ENCODE results near the gene AZI2. TPM values are rescaled to one million over a fixed set of nuclear protein-coding genes. Genes with fewer than 3 reads are reported as not detected.
A peak's percentile ranks its signal among the peaks of the same experiment; 100 is the strongest.

Gene AZI2
- total RNA-seq, 1 experiment from 2014 or later: 51.6 TPM

DNA sequence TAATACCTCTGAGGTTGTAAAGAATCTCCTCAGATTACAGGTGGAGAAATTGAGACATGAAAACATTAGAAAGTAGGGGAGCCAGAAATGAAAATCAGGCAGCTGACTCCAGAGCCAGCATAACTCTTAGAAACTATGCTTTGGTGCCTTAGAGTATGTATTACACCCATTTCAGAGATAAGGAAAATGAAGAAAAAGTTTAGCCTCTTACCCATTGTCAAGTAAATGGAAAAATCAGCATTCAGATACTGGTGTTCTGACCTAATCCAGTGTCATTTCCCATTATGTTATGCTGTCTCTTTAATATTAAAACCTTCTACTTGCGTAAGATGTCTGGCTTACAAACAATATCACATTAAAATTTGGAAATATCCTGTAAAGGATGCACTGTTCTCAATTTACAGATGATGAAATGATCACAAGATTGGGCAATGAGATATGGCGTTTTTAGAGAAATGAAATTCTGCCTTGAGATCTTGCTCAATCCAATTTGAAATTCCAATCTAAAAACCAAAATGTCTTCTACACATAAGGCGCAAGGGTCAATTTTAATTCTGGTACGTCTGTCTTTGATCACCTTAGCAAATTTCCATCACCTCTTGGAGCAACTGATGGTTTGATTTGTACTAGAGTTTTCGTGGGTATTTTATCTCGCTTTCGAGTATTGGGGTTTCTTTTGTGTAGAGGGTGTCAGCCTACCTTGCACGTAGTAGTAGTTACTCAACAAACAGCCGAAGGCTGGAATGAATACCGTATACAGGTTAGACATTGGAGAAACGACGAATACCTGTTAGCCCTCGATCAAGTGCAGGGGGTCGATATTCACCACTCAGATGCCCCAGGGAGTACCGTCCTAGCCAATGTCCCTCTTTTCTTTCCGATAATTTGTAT lies 1.0 kb downstream of the AZI2 start:
- TF ChIP-seq RAD21 (IDR thresholded peaks at IDR 0.05; ENCODE audit: low read depth): no peak
- no peak for TF ChIP-seq ZFX (IDR thresholded peaks at IDR 0.05)
- TF ChIP-seq CEBPB (IDR thresholded peaks at IDR 0.05; ENCODE audit: low read depth): 0 out of 2 replicates have a peak, but pooled peaks have one; percentile 26
- peaks cover 58% of the 10 kb centered on the region for H3K79me2 ChIP-seq (ENCODE audit: insufficient read depth, low read length)
- ATAC-seq: no peak
- intact Hi-C loops (cut with micrococcal nuclease): loop anchor here (10.0 kb wide), 1 partner anchor 293 kb away; no protein-coding TSS in a partner anchor
- peak overlapping the region; percentile 94 for H3K4me2 ChIP-seq (ENCODE audit: low read length)
- H2AFZ ChIP-seq (ENCODE audit: low read depth, low read length, poor library complexity, severe bottlenecking): no peak overlapping the region
- no peaks in the 10 kb centered on the region for H4K20me1 ChIP-seq (ENCODE audit: insufficient read depth)
- CTCF ChIA-PET: no interaction called here
- peak overlapping the region; percentile 76 to 83 for H3K4me3 ChIP-seq (replicated peaks in 1 of 2; ENCODE audit: low read depth in 1 of 2, low read length in 2 of 2)
- BruUV-seq (replicated peaks): TSS peak; percentile 43
- H3K27me3 ChIP-seq (ENCODE audit: insufficient read depth, low read length): no peaks in the 10 kb centered on the region
- peaks cover 3 to 10% of the 10 kb centered on the region in 2 experiments; a peak in 2 of 4 replicates for H3K4me1 ChIP-seq (ENCODE audit: control insufficient read depth in 1 of 2, insufficient read depth in 2 of 2, low read length in 2 of 2)
- no peak for DNase-seq (ENCODE audit: low read depth, low spot score)
- peak overlapping the region; percentile 76 for H3K9ac ChIP-seq (ENCODE audit: low read length)
- peak overlapping the region; percentile 87 for H3K27ac ChIP-seq (ENCODE audit: low read depth, low read length)
- H3K9me3 ChIP-seq (ENCODE audit: control insufficient read depth in 1 of 2, insufficient read depth in 1 of 2, low read depth in 1 of 2, low read length in 2 of 2): no peaks in the 10 kb centered on the region
- POLR2A ChIA-PET: no interaction called here
- RAD21 ChIA-PET (ENCODE audit: low non-redundant PET in 1 of 2, low total read pairs in 2 of 2, uncharacterized antibody in 2 of 2, unreplicated experiment in 2 of 2): no interaction called here
- H3K36me3 ChIP-seq (ENCODE audit: control insufficient read depth in 1 of 2, insufficient read depth in 2 of 2, low read length in 2 of 2): no peaks in the 10 kb centered on the region
- H3K9me2 ChIP-seq (ENCODE audit: insufficient read depth): no peaks in the 10 kb centered on the region

DNA sequence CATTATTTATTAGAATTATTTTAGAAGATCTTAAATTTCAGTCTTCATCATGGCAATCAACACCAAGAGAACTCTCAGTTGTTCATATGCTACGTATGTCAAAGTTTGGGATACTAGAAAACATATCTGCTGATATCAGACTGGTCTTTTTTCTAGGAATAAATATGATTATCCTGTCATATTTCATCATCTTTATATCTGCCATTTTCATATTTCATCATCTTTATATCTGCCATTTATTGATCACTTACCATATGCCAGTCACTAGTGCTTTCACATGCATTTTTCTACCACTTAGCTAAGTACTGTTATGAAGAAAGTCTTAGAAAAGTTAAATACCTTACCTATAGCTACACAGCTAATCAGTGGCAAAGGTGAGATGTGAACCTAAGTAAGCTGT lies 2.9 kb downstream of the AZI2 start:
- peaks cover 77% of the 10 kb centered on the region for H3K79me2 ChIP-seq (ENCODE audit: insufficient read depth, low read length)
- H3K9me2 ChIP-seq (ENCODE audit: insufficient read depth): no peaks in the 10 kb centered on the region
- peaks cover 3 to 10% of the 10 kb centered on the region in 2 experiments; a peak in 2 of 4 replicates for H3K4me1 ChIP-seq (ENCODE audit: control insufficient read depth in 1 of 2, insufficient read depth in 2 of 2, low read length in 2 of 2)
- H3K4me2 ChIP-seq (ENCODE audit: low read length): no peak overlapping the region
- CTCF ChIA-PET: no interaction called here
- POLR2A ChIA-PET: no interaction called here
- H3K9ac ChIP-seq (ENCODE audit: low read length): no peak overlapping the region
- no peaks in the 10 kb centered on the region for H3K9me3 ChIP-seq (ENCODE audit: control insufficient read depth in 1 of 2, insufficient read depth in 1 of 2, low read depth in 1 of 2, low read length in 2 of 2)
- no peak overlapping the region for H3K4me3 ChIP-seq (replicated peaks in 1 of 2; ENCODE audit: low read depth in 1 of 2, low read length in 2 of 2)
- no peak for TF ChIP-seq POLR2AphosphoS5 (IDR thresholded peaks at IDR 0.05; ENCODE audit: low read depth, low read length)
- TF ChIP-seq CBX3 (IDR thresholded peaks at IDR 0.05; ENCODE audit: low read depth): no peak
- TF ChIP-seq, protein P1, sequence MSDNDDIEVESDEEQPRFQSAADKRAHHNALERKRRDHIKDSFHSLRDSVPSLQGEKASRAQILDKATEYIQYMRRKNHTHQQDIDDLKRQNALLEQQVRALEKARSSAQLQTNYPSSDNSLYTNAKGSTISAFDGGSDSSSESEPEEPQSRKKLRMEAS (IDR thresholded peaks at IDR 0.05): no peak
- no peak for TF ChIP-seq ELF1 (IDR thresholded peaks at IDR 0.05; ENCODE audit: borderline replicate concordance, low read depth)
- no peak for TF ChIP-seq SIN3A (IDR thresholded peaks at IDR 0.05; ENCODE audit: low read depth)
- TF ChIP-seq, protein P2, sequence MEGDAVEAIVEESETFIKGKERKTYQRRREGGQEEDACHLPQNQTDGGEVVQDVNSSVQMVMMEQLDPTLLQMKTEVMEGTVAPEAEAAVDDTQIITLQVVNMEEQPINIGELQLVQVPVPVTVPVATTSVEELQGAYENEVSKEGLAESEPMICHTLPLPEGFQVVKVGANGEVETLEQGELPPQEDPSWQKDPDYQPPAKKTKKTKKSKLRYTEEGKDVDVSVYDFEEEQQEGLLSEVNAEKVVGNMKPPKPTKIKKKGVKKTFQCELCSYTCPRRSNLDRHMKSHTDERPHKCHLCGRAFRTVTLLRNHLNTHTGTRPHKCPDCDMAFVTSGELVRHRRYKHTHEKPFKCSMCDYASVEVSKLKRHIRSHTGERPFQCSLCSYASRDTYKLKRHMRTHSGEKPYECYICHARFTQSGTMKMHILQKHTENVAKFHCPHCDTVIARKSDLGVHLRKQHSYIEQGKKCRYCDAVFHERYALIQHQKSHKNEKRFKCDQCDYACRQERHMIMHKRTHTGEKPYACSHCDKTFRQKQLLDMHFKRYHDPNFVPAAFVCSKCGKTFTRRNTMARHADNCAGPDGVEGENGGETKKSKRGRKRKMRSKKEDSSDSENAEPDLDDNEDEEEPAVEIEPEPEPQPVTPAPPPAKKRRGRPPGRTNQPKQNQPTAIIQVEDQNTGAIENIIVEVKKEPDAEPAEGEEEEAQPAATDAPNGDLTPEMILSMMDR (IDR thresholded peaks at IDR 0.05 in 2 of 3, conservative IDR thresholded peaks at IDR 0.05 in 1 of 3; ENCODE audit: borderline replicate concordance in 1 of 3, insufficient read depth in 1 of 3, low read depth in 2 of 3, low read length in 2 of 3): no peak
- TF ChIP-seq ZFX (IDR thresholded peaks at IDR 0.05): no peak
- TF ChIP-seq, protein P3, sequence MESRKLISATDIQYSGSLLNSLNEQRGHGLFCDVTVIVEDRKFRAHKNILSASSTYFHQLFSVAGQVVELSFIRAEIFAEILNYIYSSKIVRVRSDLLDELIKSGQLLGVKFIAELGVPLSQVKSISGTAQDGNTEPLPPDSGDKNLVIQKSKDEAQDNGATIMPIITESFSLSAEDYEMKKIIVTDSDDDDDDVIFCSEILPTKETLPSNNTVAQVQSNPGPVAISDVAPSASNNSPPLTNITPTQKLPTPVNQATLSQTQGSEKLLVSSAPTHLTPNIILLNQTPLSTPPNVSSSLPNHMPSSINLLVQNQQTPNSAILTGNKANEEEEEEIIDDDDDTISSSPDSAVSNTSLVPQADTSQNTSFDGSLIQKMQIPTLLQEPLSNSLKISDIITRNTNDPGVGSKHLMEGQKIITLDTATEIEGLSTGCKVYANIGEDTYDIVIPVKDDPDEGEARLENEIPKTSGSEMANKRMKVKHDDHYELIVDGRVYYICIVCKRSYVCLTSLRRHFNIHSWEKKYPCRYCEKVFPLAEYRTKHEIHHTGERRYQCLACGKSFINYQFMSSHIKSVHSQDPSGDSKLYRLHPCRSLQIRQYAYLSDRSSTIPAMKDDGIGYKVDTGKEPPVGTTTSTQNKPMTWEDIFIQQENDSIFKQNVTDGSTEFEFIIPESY (IDR thresholded peaks at IDR 0.05; ENCODE audit: extremely low read depth, insufficient replicate concordance, low read length): no peak
- RAD21 ChIA-PET (ENCODE audit: low non-redundant PET in 1 of 2, low total read pairs in 2 of 2, uncharacterized antibody in 2 of 2, unreplicated experiment in 2 of 2): no interaction called here
- no peaks in the 10 kb centered on the region for H3K36me3 ChIP-seq (ENCODE audit: control insufficient read depth in 1 of 2, insufficient read depth in 2 of 2, low read length in 2 of 2)
- no peak overlapping the region for H2AFZ ChIP-seq (ENCODE audit: low read depth, low read length, poor library complexity, severe bottlenecking)
- H3K27me3 ChIP-seq (ENCODE audit: insufficient read depth, low read length): no peaks in the 10 kb centered on the region
- no peak overlapping the region for H3K27ac ChIP-seq (ENCODE audit: low read depth, low read length)
- intact Hi-C loops (cut with micrococcal nuclease): loop anchor here (10.0 kb wide), 1 partner anchor 291 kb away; no protein-coding TSS in a partner anchor
- DNase-seq (ENCODE audit: low read depth, low spot score) (no peak), ATAC-seq (no peak)
- H4K20me1 ChIP-seq (ENCODE audit: insufficient read depth): no peaks in the 10 kb centered on the region
- BruUV-seq (replicated peaks): no TSS peak
